HG03045 (cell line): ENCODE data around the gene FRK.
"Not testable (repeated sequence)": the region's sequence is repeated elsewhere in the genome, so short reads cannot be mapped to it uniquely, and the experiment has no call there.

ENCODE experiments used
- ATAC-seq: cut with Tn5 transposase; IDR thresholded peaks from one replicate; pipeline ENCODE4 v1.9.1; 2021; ENCODE audit warnings: mild to moderate bottlenecking, moderate library complexity; ENCODE audit not compliant: unreplicated experiment

FRK gene

GRCh38 chr6:116010386-116010785 is 50.3 kb downstream of the FRK start:
- ATAC-seq, result no peak

- ATAC-seq, result peak; percentile 54
These were observed 52.0 kb downstream of the FRK start for GRCh38 chr6:116008470-116009243.

- no peak for ATAC-seq
These were observed 55.6 kb downstream of the FRK start for GRCh38 chr6:116004841-116005815.

GRCh38 chr6:116003668-116004067 is 57.0 kb downstream of the FRK start:
- ATAC-seq, result peak; percentile 75

- ATAC-seq, result no peak
These were observed 57.9 kb downstream of the FRK start for GRCh38 chr6:116002756-116003155.

GRCh38 chr6:115999235-115999634 is 61.5 kb downstream of the FRK start:
- no peak for ATAC-seq

- no peak for ATAC-seq
These were observed 62.6 kb downstream of the FRK start for GRCh38 chr6:115997990-115998585.

- no peak for ATAC-seq
These were observed 74.7 kb downstream of the FRK start for GRCh38 chr6:115986026-115986425.

GRCh38 chr6:115984809-115985208 is 75.9 kb downstream of the FRK start:
- ATAC-seq, result no peak

GRCh38 chr6:115983998-115984397 is 76.7 kb downstream of the FRK start:
- ATAC-seq, result no peak

- ATAC-seq, result no peak
These were observed 78.2 kb downstream of the FRK start for GRCh38 chr6:115982453-115982852.

GRCh38 chr6:115977220-115977619 is 83.5 kb downstream of the FRK start:
- ATAC-seq, result no peak

GRCh38 chr6:115976321-115976870 is 84.3 kb downstream of the FRK start:
- ATAC-seq, result no peak

- ATAC-seq, result no peak
These were observed 88.0 kb downstream of the FRK start for GRCh38 chr6:115972679-115973078.

- no peak for ATAC-seq
These were observed 88.9 kb downstream of the FRK start for GRCh38 chr6:115971785-115972184.

GRCh38 chr6:115969930-115970273 is 90.8 kb downstream of the FRK start:
- no peak for ATAC-seq

GRCh38 chr6:115969207-115969929 is 91.3 kb downstream of the FRK start:
- no peak for ATAC-seq

GRCh38 chr6:115960286-115960685 is 100.4 kb downstream of the FRK start:
- ATAC-seq, result not testable (repeated sequence)

GRCh38 chr6:115958958-115959357 is 101.7 kb downstream of the FRK start:
- no peak for ATAC-seq

GRCh38 chr6:115954740-115955139 is 106.0 kb downstream of the FRK start:
- ATAC-seq, result no peak

- ATAC-seq, result no peak
These were observed 111.9 kb downstream of the FRK start for GRCh38 chr6:115948751-115949150.
